IMR-90 (cell line): ENCODE measurements around the gene EDN2. TPM values are rescaled to one million over a fixed set of nuclear protein-coding genes. Genes with fewer than 3 reads are reported as not detected.

ENCODE experiments used
- ATAC-seq: fragments of 200-7000 bp; cut with Tn5 transposase; 2 replicates; pipeline ENCODE4 v1.9.1; 2020; ENCODE audit warnings: low read depth, mild to moderate bottlenecking, moderate library complexity
- BruUV-seq: library from RNA; stranded (reverse); fragments of 400-500 nt; replicated peaks from 2 replicates; lab custom pipeline; 2021; lab: Mats Ljungman, UMichigan
- CTCF ChIA-PET: fragments of 300-600 bp; formaldehyde crosslinking; extraction: SDS; loops from one replicate; lab custom pipeline; 2021; ENCODE audit warnings: antibody characterized with exemption; lab: Yijun Ruan, JAX
- POLR2A ChIA-PET: fragments of 300-600 bp; sonication (Branson Sonifier 250); formaldehyde crosslinking; loops from one replicate; lab custom pipeline; 2022; ENCODE audit warnings: antibody characterized with exemption; ENCODE audit not compliant: unreplicated experiment; lab: Charles Lee
- DNase-seq: peaks from one replicate; pipeline ENCODE4 v3.0.0; 2013
- H2AFZ ChIP-seq: replicated peaks from 2 replicates; pipeline ENCODE3; 2013; ENCODE audit warnings: low read length, mild to moderate bottlenecking; ENCODE audit not compliant: poor library complexity
- H2AK5ac ChIP-seq: 2 replicates; pipeline ENCODE4 v1.6.1; 2013; ENCODE audit warnings: low read depth, low read length, inconsistent platforms
- H2AK9ac ChIP-seq: replicated peaks from 2 replicates; pipeline ENCODE3; 2013; ENCODE audit warnings: mild to moderate bottlenecking, low read depth, low read length, moderate library complexity; ENCODE audit not compliant: poor library complexity
- H2BK120ac ChIP-seq: 2 replicates; pipeline ENCODE4 v1.6.1; 2013; ENCODE audit warnings: low read depth, low read length, inconsistent platforms
- H2BK15ac ChIP-seq: 3 replicates; pipeline ENCODE4 v1.6.1; 2013; ENCODE audit warnings: low read depth, low read length, inconsistent platforms
- H2BK20ac ChIP-seq: 2 replicates; pipeline ENCODE4 v1.6.1; 2013; ENCODE audit warnings: low read depth, mild to moderate bottlenecking, inconsistent platforms, low read length, moderate library complexity
- H2BK5ac ChIP-seq: 2 replicates; pipeline ENCODE4 v1.6.1; 2013; ENCODE audit warnings: mild to moderate bottlenecking, low read depth, low read length, inconsistent platforms; ENCODE audit not compliant: poor library complexity, severe bottlenecking
- H3K14ac ChIP-seq: replicated peaks from 2 replicates; pipeline ENCODE4 v1.6.1; 2013; ENCODE audit warnings: low read depth, low read length, inconsistent platforms
- H3K18ac ChIP-seq: 2 replicates; pipeline ENCODE4 v1.6.1; 2013; ENCODE audit warnings: low read depth, low read length, control low read depth
- H3K23ac ChIP-seq: 2 replicates; pipeline ENCODE4 v1.6.1; 2013; ENCODE audit warnings: low read depth, low read length, inconsistent platforms
- H3K27ac ChIP-seq: 2 replicates; pipeline ENCODE4 v1.5.1; 2013; ENCODE audit warnings: mild to moderate bottlenecking, control low read depth, low read length; ENCODE audit not compliant: insufficient read depth
- H3K27me3 ChIP-seq: 2 replicates; pipeline ENCODE4 v1.6.1; 2013; ENCODE audit warnings: low read length; ENCODE audit not compliant: control insufficient read depth, insufficient read depth
- H3K36me3 ChIP-seq: 2 replicates; pipeline ENCODE4 v1.6.1; 2013; ENCODE audit warnings: low read length, mixed read lengths; ENCODE audit not compliant: control insufficient read depth, insufficient read depth
- H3K4ac ChIP-seq: 2 replicates; pipeline ENCODE4 v1.6.1; 2013; ENCODE audit warnings: low read depth, low read length, inconsistent platforms
- H3K4me1 ChIP-seq: 2 replicates; pipeline ENCODE4 v1.6.1; 2013; ENCODE audit warnings: low read length, mixed read lengths; ENCODE audit not compliant: control insufficient read depth, insufficient read depth
- H3K4me2 ChIP-seq: 2 replicates; pipeline ENCODE4 v1.6.1; 2013; ENCODE audit warnings: low read depth, mild to moderate bottlenecking, control low read depth, low read length, moderate library complexity
- H3K4me3 ChIP-seq: 2 replicates; pipeline ENCODE4 v1.5.1; 2013; ENCODE audit warnings: low read depth, mild to moderate bottlenecking, control low read depth, low read length, moderate library complexity; ENCODE audit not compliant: insufficient read depth
- H3K56ac ChIP-seq: 2 replicates; pipeline ENCODE4 v1.6.1; 2013; ENCODE audit warnings: low read length, inconsistent platforms; ENCODE audit not compliant: insufficient read depth; ENCODE audit errors: extremely low read depth
- H3K79me1 ChIP-seq, 2 experiments: 2 replicates each; pipeline ENCODE4 v1.6.1; 2013; ENCODE audit warnings: low read length in 2 of 2, inconsistent platforms in 1 of 2, low read depth in 1 of 2
- H3K9ac ChIP-seq: 2 replicates; pipeline ENCODE4 v1.6.1; 2013; ENCODE audit warnings: low read depth, low read length, control low read depth
- H3K9me1 ChIP-seq: 2 replicates; pipeline ENCODE4 v1.6.1; 2013; ENCODE audit warnings: low read length, inconsistent platforms; ENCODE audit not compliant: insufficient read depth
- H3K9me3 ChIP-seq: 2 replicates; pipeline ENCODE4 v1.6.1; 2013; ENCODE audit warnings: low read length; ENCODE audit not compliant: control insufficient read depth, insufficient read depth
- H4K20me1 ChIP-seq: 2 replicates; pipeline ENCODE4 v1.6.1; 2013; ENCODE audit warnings: low read length, inconsistent platforms; ENCODE audit not compliant: insufficient read depth
- H4K5ac ChIP-seq: 2 replicates; pipeline ENCODE4 v1.6.1; 2013; ENCODE audit warnings: mild to moderate bottlenecking, low read depth, low read length, control low read depth
- H4K8ac ChIP-seq, 2 experiments: 2 replicates each; pipeline ENCODE4 v1.6.1; 2013; ENCODE audit warnings: low read depth in 2 of 2, low read length in 2 of 2, control low read depth in 1 of 2, inconsistent platforms in 1 of 2
- H4K91ac ChIP-seq: 2 replicates; pipeline ENCODE4 v1.6.1; 2013; ENCODE audit warnings: low read depth, low read length, inconsistent platforms; ENCODE audit not compliant: insufficient read depth
- CTCF ChIP-seq: conservative IDR thresholded peaks from 2 replicates; pipeline ENCODE4 v1.5.1; 2012; ENCODE audit warnings: mild to moderate bottlenecking, low read depth, low read length, improper control_type of control experiment
- FOS ChIP-seq: fragments of 150-350 bp; IDR thresholded peaks from 2 replicates; pipeline ENCODE4 v1.6.1; 2016; ENCODE audit warnings: low read depth, low read length
- POLR2A ChIP-seq: IDR thresholded peaks from 2 replicates; pipeline ENCODE4 v1.6.1; 2012; ENCODE audit warnings: mild to moderate bottlenecking, low read depth, low read length
- RCOR1 ChIP-seq: IDR thresholded peaks from 2 replicates; pipeline ENCODE4 v1.6.1; 2012; ENCODE audit warnings: mild to moderate bottlenecking, low read length, improper control_type of control experiment; ENCODE audit not compliant: insufficient replicate concordance
- USF2 ChIP-seq: fragments of 150-350 bp; IDR thresholded peaks from 2 replicates; pipeline ENCODE4 v1.6.1; 2017; ENCODE audit warnings: mild to moderate bottlenecking, antibody characterized with exemption, low read length, low read depth
- WGBS, 2 experiments: methylation state at CpG; one replicate each; pipeline versions ENCODE4 v1.1.5 to v1.1.7; 2013; ENCODE audit warnings: missing lambda C conversion rate in 2 of 2; ENCODE audit not compliant: insufficient read length in 1 of 2; ENCODE audit errors: extremely low coverage in 2 of 2; 5-methylcytosine and 5-hydroxymethylcytosine counted together
- dilution Hi-C: fragments of 300-500 bp; cut with HindIII; formaldehyde crosslinking; loops from one replicate; pipeline ENCODE4 v1.14.3; 2018; ENCODE audit warnings: low sequenced_read_pairs; ENCODE audit not compliant: unreplicated experiment
- in situ Hi-C: fragments of 300-500 bp; cut with MboI; formaldehyde crosslinking; loops from 3 replicates; pipeline ENCODE4 v1.14.3; 2019; ENCODE audit warnings: low sequenced_read_pairs, inconsistent platforms, mixed read lengths
- intact Hi-C: fragments of 100-400 bp; cut with micrococcal nuclease; formaldehyde crosslinking; loops from 2 replicates; pipeline ENCODE4 v1.10.0; 2022
- polyA plus RNA-seq, 3 experiments: library from polyadenylated mRNA; depleted of rRNA; stranded (reverse); fragments of >200 nt; gene quantifications; 2 replicates each; pipeline ENCODE4 v1.2.3, GENCODE V29; 2012; ENCODE audit warnings: low replicate concordance in 1 of 3
- total RNA-seq: library from RNA; depleted of rRNA; stranded (reverse); fragments of >200 nt; gene quantifications from 2 replicates; pipeline ENCODE4 v1.2.3, GENCODE V29; 2012

Gene EDN2
- total and polyA plus RNA-seq, 2 of the 4 experiments (the other 2 are of a cell fraction) = 0.27 TPM; not detected in 1

- Histone ChIP-seq H2AK9ac (no peak overlapping the region), H3K18ac (no peak overlapping the region), H3K23ac (no peak overlapping the region), H4K20me1 (no peaks in the 10 kb centered on the region), H3K27me3 (no peaks in the 10 kb centered on the region; the same call in 1 of the 2 replicates), H4K5ac (no peak overlapping the region), H4K91ac (no peak overlapping the region), H4K8ac (no peak overlapping the region), H3K36me3 (no peaks in the 10 kb centered on the region), H3K4me3 (no peak overlapping the region), H3K56ac (no peak overlapping the region), H3K9me1 (peaks cover 4% of the 10 kb centered on the region; the same call in 1 of the 2 replicates), H3K14ac (no peak overlapping the region), H2BK120ac (no peak overlapping the region), H2BK5ac (no peak overlapping the region), H2BK15ac (no peak overlapping the region), H2AK5ac (no peak overlapping the region), H3K79me1 (no peaks in the 10 kb centered on the region), H3K4ac (no peak overlapping the region), H3K9me3 (no peaks in the 10 kb centered on the region), H3K9ac (no peak overlapping the region), H3K4me1 (peaks cover 3% of the 10 kb centered on the region; the same call in 1 of the 2 replicates), H2BK20ac (no peak overlapping the region), H2AFZ (no peak overlapping the region), H3K4me2 (no peak overlapping the region), H3K27ac (no peak overlapping the region)
- in situ Hi-C loops = no loop called here
- WGBS, 2 experiments = 80% methylated on average over 6 of the region's 27 CpGs; no CpG with 5 or more reads in 1 of the 2 experiments
- CTCF ChIA-PET = interaction anchor here (0.5 to 1.0 kb wide), 3 partner anchors 32 to 1212 kb away, joined by 3 to 4 read pairs (median 4); no protein-coding TSS in a partner anchor
- intact Hi-C loops = no loop called here
- BruUV-seq = no TSS peak
- no peak for ATAC-seq
- TF ChIP-seq USF2 = no peak
- no peak for TF ChIP-seq POLR2A
- TF ChIP-seq FOS = no peak
- TF ChIP-seq RCOR1 = no peak
- no peak for TF ChIP-seq CTCF
- no peak for DNase-seq
- dilution Hi-C loops = no loop called here
- POLR2A ChIA-PET = no interaction called here
Measured at GRCh38 chr1:41512701-41513382, 28.4 kb upstream of the EDN2 start.
